HEK293 (cell line): ENCODE results near the gene PDE6B.
A peak's percentile ranks its signal among the peaks of the same experiment; 100 is the strongest.

Experiments
- CTCF ChIA-PET: fragments of 350-600 bp; formaldehyde crosslinking; extraction: SDS; loops from one replicate; lab custom pipeline; 2021; ENCODE audit warnings: antibody characterized with exemption; lab: Yijun Ruan, JAX
- POLR2A ChIA-PET: fragments of 300-600 bp; formaldehyde crosslinking; extraction: SDS; loops from one replicate; lab custom pipeline; 2020; ENCODE audit warnings: antibody characterized with exemption, inconsistent platforms; lab: Yijun Ruan, JAX
- H3K27ac ChIP-seq: fragments of 200-500 bp; sonication (Bioruptor generic); 2 replicates; pipeline ENCODE4 v1.5.1; 2014; ENCODE audit warnings: low read depth, low read length, control low read depth, inconsistent platforms; ENCODE audit errors: extremely low read depth
- H3K36me3 ChIP-seq, 2 experiments: fragments of 200-500 bp in 1 of 2; sonication (Bioruptor generic) in 1 of 2; 1 replicate in 1 of 2; 2 replicates in 1 of 2; pipeline ENCODE4 v1.5.1; 2014 to 2017; ENCODE audit warnings: inconsistent platforms in 2 of 2, low read length in 2 of 2; ENCODE audit not compliant: control insufficient read depth in 2 of 2, insufficient read depth in 1 of 2
- H3K4me1 ChIP-seq: fragments of 200-500 bp; sonication (Bioruptor generic); 2 replicates; pipeline ENCODE4 v1.5.1; 2014; ENCODE audit warnings: mild to moderate bottlenecking, low read length, inconsistent platforms; ENCODE audit not compliant: control insufficient read depth, insufficient read depth
- H3K4me3 ChIP-seq: 2 replicates; pipeline ENCODE4 v1.5.1; 2011; ENCODE audit warnings: low read depth, mild to moderate bottlenecking, control low read depth, low read length, moderate library complexity
- H3K9me3 ChIP-seq: fragments of 200-500 bp; sonication (Bioruptor generic); 2 replicates; pipeline ENCODE4 v1.5.1; 2014; ENCODE audit warnings: low read depth, low read length, inconsistent platforms; ENCODE audit not compliant: control insufficient read depth, insufficient read depth
- EGR2 ChIP-seq: fragments of 450-650 bp; formaldehyde crosslinking; IDR thresholded peaks from 2 replicates; pipeline ENCODE4 v1.5.1; 2016; ENCODE audit warnings: low read depth, missing biosample characterization, missing genetic modification characterization
- GLIS1 ChIP-seq: fragments of 450-650 bp; formaldehyde crosslinking; IDR thresholded peaks from 2 replicates; pipeline ENCODE4 v1.5.1; 2016; ENCODE audit warnings: missing biosample characterization, missing genetic modification characterization
- KLF17 ChIP-seq: fragments of 450-650 bp; formaldehyde crosslinking; IDR thresholded peaks from 2 replicates; pipeline ENCODE4 v1.5.1; 2016; ENCODE audit warnings: missing biosample characterization, missing genetic modification characterization
- KLF9 ChIP-seq: fragments of 450-650 bp; formaldehyde crosslinking; IDR thresholded peaks from 2 replicates; pipeline ENCODE4 v1.5.1; 2016; ENCODE audit warnings: missing biosample characterization, missing genetic modification characterization, low read depth
- MEIS1 ChIP-seq: sonication (generic); formaldehyde crosslinking; IDR thresholded peaks from 2 replicates; pipeline ENCODE4 v1.8.1; 2022; ENCODE audit warnings: missing genetic modification reagents, mild to moderate bottlenecking, borderline replicate concordance
- PRDM10 ChIP-seq: fragments of 450-650 bp; formaldehyde crosslinking; IDR thresholded peaks from 2 replicates; pipeline ENCODE4 v1.5.1; 2016; ENCODE audit warnings: missing biosample characterization, missing genetic modification characterization
- REPIN1 ChIP-seq: fragments of 450-650 bp; formaldehyde crosslinking; IDR thresholded peaks from 2 replicates; pipeline ENCODE4 v1.5.1; 2017; ENCODE audit warnings: missing biosample characterization, missing genetic modification characterization, low read depth
- ZBTB21 ChIP-seq: fragments of 450-650 bp; formaldehyde crosslinking; IDR thresholded peaks from 2 replicates; pipeline ENCODE4 v1.5.1; 2017; ENCODE audit warnings: missing biosample characterization, missing genetic modification characterization
- ZBTB44 ChIP-seq: fragments of 450-650 bp; IDR thresholded peaks from 2 replicates; pipeline ENCODE4 v1.5.1; 2018; ENCODE audit warnings: missing biosample characterization, mild to moderate bottlenecking, missing genetic modification characterization
- ZFHX2 ChIP-seq: fragments of 450-650 bp; formaldehyde crosslinking; conservative IDR thresholded peaks from 2 replicates; pipeline ENCODE4 v1.5.1; 2016; ENCODE audit warnings: missing biosample characterization, missing genetic modification characterization
- ZIC2 ChIP-seq: fragments of 450-650 bp; formaldehyde crosslinking; IDR thresholded peaks from 2 replicates; pipeline ENCODE4 v1.5.1; 2016; ENCODE audit warnings: missing biosample characterization, missing genetic modification characterization
- ZNF10 ChIP-seq: fragments of 450-650 bp; formaldehyde crosslinking; IDR thresholded peaks from 2 replicates; pipeline ENCODE4 v1.5.1; 2017; ENCODE audit warnings: missing biosample characterization, missing genetic modification characterization
- ZNF292 ChIP-seq: fragments of 450-650 bp; formaldehyde crosslinking; IDR thresholded peaks from 2 replicates; pipeline ENCODE4 v1.5.1; 2016; ENCODE audit warnings: low read depth, missing biosample characterization, missing genetic modification characterization, borderline replicate concordance
- ZNF341 ChIP-seq: fragments of 450-650 bp; formaldehyde crosslinking; IDR thresholded peaks from 2 replicates; pipeline ENCODE4; 2016; ENCODE audit warnings: low read depth, missing biosample characterization, missing genetic modification characterization
- ZNF37A ChIP-seq: fragments of 450-650 bp; IDR thresholded peaks from 2 replicates; pipeline ENCODE4 v1.5.1; 2018; ENCODE audit warnings: missing biosample characterization, missing genetic modification characterization
- ZNF423 ChIP-seq: fragments of 450-650 bp; formaldehyde crosslinking; IDR thresholded peaks from 2 replicates; pipeline ENCODE4 v1.5.1; 2016; ENCODE audit warnings: missing biosample characterization, missing genetic modification characterization
- ZNF529 ChIP-seq: fragments of 450-650 bp; formaldehyde crosslinking; IDR thresholded peaks from 2 replicates; pipeline ENCODE4 v1.5.1; 2017; ENCODE audit warnings: missing genetic modification characterization, missing biosample characterization; ENCODE audit not compliant: insufficient replicate concordance
- ZNF600 ChIP-seq: fragments of 450-650 bp; formaldehyde crosslinking; IDR thresholded peaks from 2 replicates; pipeline ENCODE4 v1.5.1; 2016; ENCODE audit warnings: missing biosample characterization, missing genetic modification characterization
- ZNF660 ChIP-seq: fragments of 450-650 bp; IDR thresholded peaks from 2 replicates; pipeline ENCODE4 v1.5.1; 2018; ENCODE audit warnings: missing biosample characterization, mild to moderate bottlenecking, missing genetic modification characterization

The PDE6B gene

DNA sequence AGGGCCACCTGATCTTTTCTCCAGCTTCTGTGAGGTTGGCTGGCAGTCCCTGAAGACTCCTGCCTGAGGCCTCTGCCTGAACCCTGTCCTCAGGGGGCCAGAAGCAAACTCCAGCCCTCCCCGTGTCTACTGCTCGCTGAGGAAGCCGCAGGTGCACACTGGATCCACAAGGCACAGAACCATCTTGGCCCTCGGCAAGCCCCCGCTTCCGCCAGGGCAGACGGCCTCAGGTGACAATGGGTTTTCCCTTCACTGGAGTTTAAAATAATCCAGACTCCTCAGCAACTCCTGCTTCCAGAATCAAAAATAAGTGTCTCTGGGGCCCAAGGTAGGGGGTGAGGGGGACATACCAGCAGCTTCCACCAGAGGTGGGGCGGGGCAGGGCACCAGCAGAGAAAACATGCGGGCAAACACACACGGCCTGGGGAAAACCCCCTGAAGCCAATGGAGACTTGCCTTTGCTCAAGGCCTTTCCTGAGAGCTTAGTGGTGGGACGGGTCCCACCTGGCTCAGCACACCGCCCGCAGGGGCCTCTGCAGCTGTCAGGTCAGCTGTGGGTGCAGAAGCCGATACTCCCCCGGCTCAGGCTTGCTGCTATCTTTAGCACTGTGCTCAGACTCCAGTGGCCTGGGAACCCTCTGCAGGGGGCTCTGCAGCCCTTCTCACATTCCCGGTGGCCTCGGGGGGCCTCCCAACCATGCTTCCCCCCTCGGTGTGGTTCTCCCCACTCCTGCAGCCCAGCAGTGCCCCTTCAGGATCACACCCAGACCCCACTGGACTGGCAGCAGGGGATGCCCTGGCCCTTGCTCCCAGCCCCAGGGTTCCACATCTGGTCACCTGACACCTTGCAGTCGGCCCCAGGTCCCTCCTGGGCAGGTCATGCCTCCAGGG lies 50.9 kb downstream of the PDE6B start (continued):
- peak; percentile 41 for TF ChIP-seq PRDM10 (tag by site-specific recombination)
- TF ChIP-seq, all 188 proteins: peak for 6

DNA sequence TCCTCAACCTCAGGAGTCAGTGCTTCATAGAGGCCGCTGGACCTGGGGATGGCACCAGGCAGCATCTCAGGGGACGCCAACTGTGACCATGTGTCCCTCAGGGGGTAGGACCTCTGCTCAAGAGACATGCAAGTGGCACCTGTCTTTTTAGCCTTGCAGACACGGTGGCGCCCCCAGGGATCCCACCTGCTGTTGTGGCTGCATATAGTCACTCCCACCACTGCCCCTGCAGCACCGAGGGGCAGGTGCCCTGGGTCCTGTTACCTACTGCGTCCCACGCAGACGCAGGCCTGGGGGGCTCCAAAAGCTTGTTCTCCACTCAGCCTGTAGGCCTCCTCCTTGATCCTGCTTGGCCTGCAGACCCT lies 51.5 kb downstream of the PDE6B start:
- peaks cover 3% of the 10 kb centered on the region for H3K4me1 ChIP-seq
- peaks cover 0 to 21% of the 10 kb centered on the region in 2 experiments; a peak in 2 of 3 replicates for H3K36me3 ChIP-seq
- no peak overlapping the region for H3K4me3 ChIP-seq
- no peak overlapping the region for H3K27ac ChIP-seq
- H3K9me3 ChIP-seq: no peaks in the 10 kb centered on the region
- CTCF ChIA-PET: no interaction called here
- POLR2A ChIA-PET: no interaction called here
- no peak for TF ChIP-seq ZNF292

GRCh38 chr4:677431-678293 lies 52.3 kb downstream of the PDE6B start:
- no peak overlapping the region for H3K4me3 ChIP-seq
- POLR2A ChIA-PET: interaction anchor here (0.5 kb wide), 1 partner anchor 74 kb away, joined by 3 read pairs; no protein-coding TSS in a partner anchor
- H3K9me3 ChIP-seq: no peaks in the 10 kb centered on the region
- no peak overlapping the region for H3K27ac ChIP-seq
- H3K4me1 ChIP-seq: peaks cover 3% of the 10 kb centered on the region
- peaks cover 0 to 13% of the 10 kb centered on the region in 2 experiments; a peak in 2 of 3 replicates for H3K36me3 ChIP-seq
- peak; percentile 70 for TF ChIP-seq ZNF600
- TF ChIP-seq ZFHX2: peak; percentile 96
- TF ChIP-seq ZNF10 (tag by site-specific recombination): no peak
- TF ChIP-seq KLF9 (tag by site-specific recombination): peak; percentile 26; the same call in 1 of the 2 replicates
- peak; percentile 74 for TF ChIP-seq GLIS1 (tag by site-specific recombination)
- TF ChIP-seq ZIC2 (tag by site-specific recombination): peak; percentile 41; the same call in 1 of the 2 replicates
- TF ChIP-seq ZNF37A (tag by site-specific recombination): no peak
- peak; percentile 85 for TF ChIP-seq EGR2 (tag by site-specific recombination)
- TF ChIP-seq, all 188 proteins: peak for 6
- CTCF ChIA-PET: no interaction called here

DNA sequence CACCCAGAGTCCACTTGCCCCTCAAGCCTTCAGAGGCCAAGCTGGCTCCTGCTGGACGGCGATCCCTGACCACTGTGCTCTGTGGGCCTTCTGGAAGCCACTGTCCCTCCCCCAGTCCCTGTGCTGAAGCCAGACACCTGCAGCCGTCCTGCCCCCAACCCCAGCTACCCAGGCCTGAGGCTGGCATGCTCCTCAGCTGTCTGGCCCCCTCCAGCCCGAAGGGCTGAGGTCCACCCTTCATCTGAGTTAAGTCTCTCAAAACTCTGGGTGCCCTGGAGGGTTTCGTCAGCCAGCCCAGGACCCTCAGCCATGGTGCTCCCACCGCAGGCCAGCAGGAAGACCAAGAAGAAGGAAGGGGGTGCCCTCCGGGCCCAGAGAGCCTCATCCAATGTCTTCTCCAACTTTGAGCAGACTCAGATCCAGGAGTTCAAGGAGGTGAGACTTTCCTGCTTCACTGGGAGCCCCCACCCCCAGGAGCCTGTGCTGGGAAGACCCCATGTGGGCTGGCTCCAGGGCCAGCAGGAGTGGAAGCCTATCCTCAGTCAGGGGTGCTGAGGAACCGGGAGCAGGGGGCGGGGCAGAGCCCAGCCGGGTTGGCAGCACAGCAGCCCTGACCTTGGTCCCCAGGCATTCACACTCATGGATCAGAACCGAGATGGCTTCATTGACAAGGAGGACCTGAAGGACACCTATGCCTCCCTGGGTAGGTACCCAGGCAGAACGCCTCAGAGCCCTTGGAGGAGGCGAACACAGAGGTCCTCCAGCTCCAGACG lies 53.1 kb downstream of the PDE6B start:
- ChIA-PET CTCF (no interaction called here), POLR2A (interaction anchor here (0.5 kb wide), 1 partner anchor 73 kb away, joined by 3 read pairs; no protein-coding TSS in a partner anchor)
- H3K27ac ChIP-seq: no peak overlapping the region
- peaks cover 0 to 8% of the 10 kb centered on the region in 2 experiments; a peak in 1 of 3 replicates for H3K36me3 ChIP-seq
- H3K4me1 ChIP-seq: peaks cover 3% of the 10 kb centered on the region
- no peaks in the 10 kb centered on the region for H3K9me3 ChIP-seq
- no peak overlapping the region for H3K4me3 ChIP-seq
- TF ChIP-seq ZFHX2 (no peak), MEIS1 (no peak), ZNF660 (tag by site-specific recombination) (no peak), REPIN1 (tag by site-specific recombination) (no peak), ZBTB44 (tag by site-specific recombination) (no peak), KLF17 (tag by site-specific recombination) (no peak), ZNF341 (no peak), ZNF423 (no peak), ZNF529 (tag by site-specific recombination) (no peak), ZBTB21 (tag by site-specific recombination) (no peak)
